Neutrophil (primary cell): ENCODE results near the gene TRAF2.

Source experiments
- H3K27ac ChIP-seq: fragments of 200-600 bp; sonication (generic); 2 replicates; pipeline ENCODE4 v1.5.1; 2016; ENCODE audit warnings: mild to moderate bottlenecking, moderate library complexity
- H3K27me3 ChIP-seq: fragments of 200-600 bp; sonication (generic); 2 replicates; pipeline ENCODE4 v1.6.0; 2016; ENCODE audit warnings: mild to moderate bottlenecking
- H3K36me3 ChIP-seq: fragments of 200-600 bp; sonication (generic); 2 replicates; pipeline ENCODE4 v1.5.1; 2017
- H3K4me1 ChIP-seq, 2 experiments: fragments of 200-600 bp in 1 of 2; sonication (generic) in 1 of 2; 1 replicate in 1 of 2; 2 replicates in 1 of 2; pipeline versions ENCODE4 v1.5.1 to v1.6.1; 2013 to 2016; ENCODE audit warnings: low read depth in 1 of 2, low read length in 1 of 2, mild to moderate bottlenecking in 1 of 2, moderate library complexity in 1 of 2; ENCODE audit not compliant: control insufficient read depth in 1 of 2, insufficient read depth in 1 of 2
- H3K4me3 ChIP-seq, 2 experiments: fragments of 200-600 bp in 1 of 2; sonication (generic) in 1 of 2; 1 replicate in 1 of 2; 2 replicates in 1 of 2; pipeline ENCODE4 v1.5.1; 2013 to 2016; ENCODE audit warnings: low read depth in 1 of 2, low read length in 1 of 2, mild to moderate bottlenecking in 1 of 2, moderate library complexity in 1 of 2
- H3K9me3 ChIP-seq: fragments of 200-600 bp; sonication (generic); 2 replicates; pipeline ENCODE4 v1.5.1; 2016
- CTCF ChIP-seq: fragments of 200-600 bp; sonication (generic); IDR thresholded peaks from 2 replicates; pipeline ENCODE4 v1.5.1; 2016; ENCODE audit warnings: antibody characterized with exemption

The TRAF2 gene

GRCh38 chr9:136936645-136937170 lies 50.4 kb downstream of the TRAF2 start:
- no peak for TF ChIP-seq CTCF
- Histone ChIP-seq H3K27ac (no peak overlapping the region), H3K4me3 (no peak overlapping the region), H3K4me1 (peaks cover 5 to 7% of the 10 kb centered on the region in 2 experiments), H3K27me3 (no peaks in the 10 kb centered on the region), H3K36me3 (peaks cover 26% of the 10 kb centered on the region), H3K9me3 (no peaks in the 10 kb centered on the region)

- Histone ChIP-seq H3K4me3 (no peak overlapping the region), H3K4me1 (peaks cover 5 to 7% of the 10 kb centered on the region in 2 experiments), H3K36me3 (peaks cover 33% of the 10 kb centered on the region), H3K9me3 (no peaks in the 10 kb centered on the region), H3K27me3 (no peaks in the 10 kb centered on the region), H3K27ac (no peak overlapping the region)
- TF ChIP-seq CTCF, result no peak
Measured at GRCh38 chr9:136937186-136938001, 51.1 kb downstream of the TRAF2 start.

GRCh38 chr9:136939431-136939995 lies 53.2 kb downstream of the TRAF2 start:
- Histone ChIP-seq H3K27me3 (no peaks in the 10 kb centered on the region), H3K36me3 (peaks cover 43% of the 10 kb centered on the region), H3K27ac (no peak overlapping the region)

GRCh38 chr9:136939996-136940525 lies 53.7 kb downstream of the TRAF2 start:
- no peak overlapping the region for H3K27ac ChIP-seq
- H3K4me3 ChIP-seq, result no peak overlapping the region
- H3K4me1 ChIP-seq, result peaks cover 20 to 23% of the 10 kb centered on the region in 2 experiments
- no peaks in the 10 kb centered on the region for H3K27me3 ChIP-seq
- peaks cover 43% of the 10 kb centered on the region for H3K36me3 ChIP-seq
- no peaks in the 10 kb centered on the region for H3K9me3 ChIP-seq
- TF ChIP-seq CTCF, result no peak

More at GRCh38 chr9:136939431-136939995, 53.2 kb downstream of the TRAF2 start:
- no peaks in the 10 kb centered on the region for H3K9me3 ChIP-seq
- peaks cover 16 to 20% of the 10 kb centered on the region in 2 experiments for H3K4me1 ChIP-seq
- no peak for TF ChIP-seq CTCF
- H3K4me3 ChIP-seq, result no peak overlapping the region

- no peaks in the 10 kb centered on the region for H3K9me3 ChIP-seq
- no peak for TF ChIP-seq CTCF
- no peak overlapping the region for H3K27ac ChIP-seq
- H3K27me3 ChIP-seq, result no peaks in the 10 kb centered on the region
- H3K36me3 ChIP-seq, result peaks cover 43% of the 10 kb centered on the region
- H3K4me3 ChIP-seq, result no peak overlapping the region
- H3K4me1 ChIP-seq, result peaks cover 20 to 21% of the 10 kb centered on the region in 2 experiments
Measured at GRCh38 chr9:136940526-136941230, 54.4 kb downstream of the TRAF2 start.
